Activated CD4-positive, alpha-beta T cell treated with anti-CD3 and anti-CD28 coated beads, Interleukin-2, amount 50 U/mL, for 48 hours (primary cell): ENCODE data around the gene RADX.
A peak's percentile ranks its signal among the peaks of the same experiment; 100 is the strongest.
"Not testable (repeated sequence)": the region's sequence is repeated elsewhere in the genome, so short reads cannot be mapped to it uniquely, and the experiment has no call there.

Experiments used
- DNase-seq, 2 experiments: peaks; one replicate each; pipeline ENCODE4 v3.0.0-alpha.2; 2020

RADX gene

DNA sequence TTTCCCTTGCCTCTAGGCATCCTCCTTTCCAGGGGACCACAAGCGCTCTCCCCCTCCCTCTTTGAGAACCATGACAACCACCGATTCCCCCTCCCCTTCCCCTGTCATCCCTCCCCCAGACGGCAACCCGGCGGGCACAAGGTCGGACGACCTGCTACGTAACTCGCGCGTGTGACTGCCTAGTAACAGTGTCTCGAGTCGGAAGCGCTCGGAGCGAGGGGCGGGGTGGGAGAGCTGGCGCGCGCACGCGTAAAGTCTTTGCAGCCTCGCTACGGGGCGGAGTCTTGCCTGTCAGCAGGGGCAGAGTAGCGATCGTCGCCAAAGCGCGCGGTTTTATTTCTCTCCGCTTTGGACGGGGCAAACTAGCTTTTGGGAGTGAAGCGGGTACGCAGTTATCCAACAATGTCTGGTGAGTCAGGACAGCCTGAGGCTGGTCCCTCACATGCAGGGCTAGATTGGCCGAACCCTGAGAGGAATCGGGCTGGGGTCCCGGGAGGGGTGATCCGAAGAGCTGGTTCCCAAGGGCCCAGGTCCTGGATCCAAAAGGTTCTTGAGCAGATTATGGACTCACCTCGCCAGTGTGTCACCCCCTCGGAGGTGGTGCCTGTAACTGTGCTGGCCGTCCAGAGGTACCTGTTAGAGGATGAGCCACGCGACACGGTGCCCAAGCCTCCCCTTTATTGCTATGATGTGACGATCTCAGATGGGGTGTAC lies at the start of gene RADX:
TSS of gene RADX (plus strand) at position 300 of the 714 bp plus-strand sequence. CDS start at position 403, 103 bp downstream.
- peak; percentile 76 to 84 for DNase-seq

DNA sequence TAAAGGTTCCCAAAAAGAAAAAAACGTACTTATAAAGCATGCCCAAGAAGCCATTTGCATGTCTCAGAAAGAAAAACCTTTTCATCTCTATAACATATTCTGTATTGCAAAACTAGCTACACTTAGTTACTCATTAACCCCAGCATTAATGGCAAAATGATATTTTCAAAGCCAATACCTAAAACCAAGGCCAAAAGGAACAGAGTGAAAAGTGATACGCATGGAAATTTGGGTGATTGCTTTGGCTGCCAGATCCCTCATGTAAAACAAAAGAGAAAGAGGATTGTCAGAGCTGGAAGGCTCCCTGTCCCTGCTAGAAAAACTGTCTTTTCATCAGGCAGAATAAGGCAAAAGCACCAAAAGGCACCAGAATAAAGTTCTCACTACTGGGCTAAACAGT lies 46.8 kb upstream of the RADX start:
- DNase-seq = no peak

GRCh38 chrX:106566362-106566761 lies 45.4 kb upstream of the RADX start:
- DNase-seq = no peak

GRCh38 chrX:106581856-106582255 lies 29.9 kb upstream of the RADX start:
- DNase-seq = no peak

- DNase-seq = no peak
Measured at GRCh38 chrX:106585478-106585877, 26.3 kb upstream of the RADX start.

DNA sequence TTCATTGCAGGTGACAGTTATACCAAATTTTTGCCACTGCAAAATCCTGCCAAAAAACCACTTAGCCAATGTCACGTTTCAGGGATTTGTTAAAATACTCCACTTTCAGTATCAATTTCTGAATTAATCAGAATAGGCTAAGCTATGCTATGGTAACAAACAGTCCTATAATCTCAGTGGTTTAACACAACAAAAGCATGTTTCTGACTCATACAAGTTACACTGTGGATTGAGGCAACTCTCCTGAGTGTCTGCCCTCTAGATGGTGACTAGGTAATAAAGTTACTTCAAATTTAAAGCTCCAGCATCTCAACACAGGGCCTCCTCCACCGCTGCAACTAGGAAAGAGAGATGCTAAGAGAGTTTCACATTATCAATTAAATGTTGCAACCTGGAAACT lies 23.0 kb upstream of the RADX start:
- peak in 1 of 2 experiments; percentile 2 for DNase-seq

DNA sequence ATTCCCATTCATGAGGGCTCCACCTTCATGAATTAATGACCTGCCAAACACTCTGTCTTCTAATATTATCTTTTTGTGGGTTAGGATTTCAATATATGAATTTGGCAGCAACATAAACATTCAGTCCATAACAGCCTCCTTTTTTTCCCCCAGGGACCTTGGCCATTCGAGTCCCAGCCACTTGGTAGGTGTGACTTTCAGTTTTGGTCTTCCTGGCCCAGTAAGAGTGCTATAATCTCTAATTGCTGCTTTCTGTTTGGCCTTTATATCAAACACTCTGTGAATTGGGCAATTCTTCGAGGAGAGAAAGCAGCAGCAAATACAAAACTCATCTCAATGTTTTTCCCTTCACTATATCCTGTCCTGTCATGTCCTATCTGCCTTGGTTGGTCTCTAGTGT lies 12.4 kb upstream of the RADX start:
- no peak for DNase-seq

GRCh38 chrX:106606571-106606970 lies 5.2 kb upstream of the RADX start:
- no peak for DNase-seq

GRCh38 chrX:106608016-106608415 lies 3.8 kb upstream of the RADX start:
- peak in 1 of 2 experiments; percentile 4 for DNase-seq

DNA sequence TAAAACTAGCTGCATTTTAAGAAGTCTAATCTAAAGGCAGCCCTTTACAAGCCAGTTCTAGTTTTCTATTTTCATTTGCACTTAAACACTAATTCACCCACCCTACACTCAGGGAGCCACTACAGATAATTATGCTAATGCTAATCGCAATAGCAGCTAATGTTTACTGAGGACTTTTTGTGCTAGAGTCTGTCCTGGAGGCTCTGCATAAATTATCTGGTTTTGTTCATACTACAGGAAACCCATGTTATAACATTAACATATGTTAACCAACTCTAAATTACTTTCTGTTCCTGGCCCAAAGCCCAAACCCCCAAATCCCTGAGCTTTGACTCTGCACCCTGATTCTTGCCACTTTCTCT lies 480 bp upstream of the RADX start:
- DNase-seq = no peak

DNA sequence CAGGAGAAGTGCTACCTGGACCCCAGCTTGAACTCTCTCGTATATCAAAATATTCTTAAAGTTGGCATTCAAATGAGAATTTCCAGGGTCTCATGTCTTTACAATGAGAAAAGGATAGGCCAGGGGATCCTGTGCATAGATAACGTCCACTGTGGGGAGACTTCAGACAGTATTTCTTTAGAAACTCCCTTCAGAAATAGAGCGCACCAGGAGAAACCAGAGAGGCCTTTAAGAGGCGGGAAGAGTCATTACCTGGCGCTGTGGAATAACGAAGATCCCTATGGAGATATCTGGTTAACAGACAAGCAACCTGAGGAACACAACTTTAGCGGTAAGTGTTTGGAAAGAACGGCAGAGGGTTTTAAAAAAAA lies 600 bp downstream of the RADX start:
- no peak for DNase-seq

- DNase-seq = no peak
Measured at GRCh38 chrX:106613277-106613676, 1.5 kb downstream of the RADX start.

DNA sequence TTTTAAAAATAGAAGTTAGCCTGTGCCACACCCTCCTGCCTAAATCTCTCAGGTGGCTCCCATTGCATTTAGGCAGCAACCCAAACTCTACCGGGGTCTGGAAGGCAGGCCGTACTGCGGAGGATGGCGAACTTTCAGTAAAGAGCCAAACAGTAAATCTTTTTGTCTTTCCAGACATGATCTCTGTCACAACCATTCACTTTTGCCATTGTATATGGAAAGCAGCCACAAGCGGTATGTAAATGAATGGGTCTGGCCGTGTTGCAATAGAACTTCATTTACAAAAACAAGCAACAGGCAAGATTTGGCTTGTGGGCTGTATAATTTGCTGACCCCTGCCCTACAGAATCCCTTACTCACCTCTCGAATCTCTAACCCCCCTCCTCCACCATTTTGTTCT lies 3.3 kb downstream of the RADX start:
- DNase-seq = no peak

DNA sequence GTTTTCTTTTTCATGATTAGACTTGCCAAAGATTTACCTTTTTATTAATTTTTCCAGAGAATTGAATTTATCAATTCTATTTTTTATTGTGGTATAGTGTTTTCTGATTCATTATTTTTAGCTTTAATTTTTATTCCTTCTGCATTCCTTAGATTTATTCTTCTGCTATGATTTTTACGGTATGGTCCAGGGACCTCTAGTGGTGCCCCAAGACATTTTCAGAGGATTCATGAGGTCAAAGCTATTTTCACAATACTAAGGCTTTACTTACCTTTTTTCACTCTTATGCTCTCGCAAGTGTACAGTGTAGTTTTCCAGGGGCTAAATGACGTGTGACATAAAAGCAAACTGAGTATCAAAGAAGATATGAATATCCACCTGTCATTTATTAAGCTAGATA lies 8.0 kb downstream of the RADX start:
- DNase-seq = no peak

GRCh38 chrX:106621836-106622235 lies 10.1 kb downstream of the RADX start:
- no peak for DNase-seq

- DNase-seq = no peak
Measured at GRCh38 chrX:106626789-106627188, 15.0 kb downstream of the RADX start.

- DNase-seq = no peak
Measured at GRCh38 chrX:106631615-106632014, 19.8 kb downstream of the RADX start.

- DNase-seq = no peak
Measured at GRCh38 chrX:106649523-106650428, 38.0 kb downstream of the RADX start.

GRCh38 chrX:106653625-106654024 lies 41.8 kb downstream of the RADX start:
- DNase-seq = not testable (repeated sequence)

GRCh38 chrX:106670631-106671030 lies 58.9 kb downstream of the RADX start:
- no peak for DNase-seq

GRCh38 chrX:106672527-106672926 lies 60.7 kb downstream of the RADX start:
- DNase-seq = no peak

- DNase-seq = no peak
Measured at GRCh38 chrX:106680716-106681115, 68.9 kb downstream of the RADX start.

GRCh38 chrX:106684207-106684606 lies 72.4 kb downstream of the RADX start:
- DNase-seq = no peak

DNA sequence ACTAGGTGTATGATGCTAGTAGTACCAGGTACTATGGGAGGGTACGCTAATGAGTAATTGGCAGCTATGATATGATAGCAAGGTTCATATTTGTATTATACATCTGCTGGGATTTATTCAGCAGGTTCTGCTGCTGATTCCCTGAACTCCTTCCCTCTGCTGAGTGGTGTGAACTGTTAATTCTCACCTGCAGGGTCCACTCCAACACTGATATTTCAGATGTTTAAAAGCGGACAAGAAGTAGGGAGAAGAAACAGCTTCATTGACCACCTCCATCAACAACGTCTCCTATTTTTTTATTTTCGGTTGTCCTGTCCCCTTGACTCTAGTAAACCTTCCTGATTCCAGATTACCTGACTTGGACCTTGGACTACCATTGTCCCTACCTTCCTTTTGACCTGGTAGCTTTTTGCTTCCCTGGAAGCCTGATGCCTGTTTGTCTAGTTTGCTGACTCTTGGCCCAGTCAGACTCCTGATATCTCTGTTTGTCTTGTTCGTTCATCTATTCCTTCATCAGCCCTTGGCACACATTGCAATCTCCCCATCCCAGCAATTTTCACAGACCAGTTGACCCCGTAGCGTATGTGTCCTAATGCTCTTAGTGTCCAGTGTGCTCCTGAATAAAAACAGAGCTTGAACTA lies 80.8 kb downstream of the RADX start:
- DNase-seq = no peak
